HG03439 (cell line): Measurements from ENCODE around the gene SMIM23.
"Not testable (repeated sequence)": the region's sequence is repeated elsewhere in the genome, so short reads cannot be mapped to it uniquely, and the experiment has no call there.

Source experiments
- ATAC-seq: cut with Tn5 transposase; IDR thresholded peaks from one replicate; pipeline ENCODE4 v1.9.1; 2021; ENCODE audit warnings: mild to moderate bottlenecking, moderate library complexity; ENCODE audit not compliant: unreplicated experiment

The SMIM23 gene

DNA sequence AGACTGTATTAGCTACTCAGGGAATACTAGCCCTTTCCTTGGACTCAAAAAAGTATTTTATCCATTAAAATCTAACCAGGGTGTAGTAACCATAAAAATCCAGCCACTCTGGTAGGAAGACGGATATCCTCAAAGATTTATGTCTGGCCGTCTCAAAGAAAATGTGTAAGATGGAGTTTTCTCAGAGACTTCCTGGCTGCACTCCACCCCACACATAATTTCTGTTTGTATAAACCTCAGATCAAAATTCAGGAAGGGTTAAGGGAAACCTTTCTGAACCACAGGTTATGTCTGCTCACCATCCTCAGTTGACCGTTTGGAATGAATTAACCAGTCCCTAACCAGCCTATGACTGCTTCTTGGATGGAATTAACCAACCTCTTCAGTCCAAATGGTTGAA, 13.8 kb upstream of the SMIM23 start:
- no peak for ATAC-seq

DNA sequence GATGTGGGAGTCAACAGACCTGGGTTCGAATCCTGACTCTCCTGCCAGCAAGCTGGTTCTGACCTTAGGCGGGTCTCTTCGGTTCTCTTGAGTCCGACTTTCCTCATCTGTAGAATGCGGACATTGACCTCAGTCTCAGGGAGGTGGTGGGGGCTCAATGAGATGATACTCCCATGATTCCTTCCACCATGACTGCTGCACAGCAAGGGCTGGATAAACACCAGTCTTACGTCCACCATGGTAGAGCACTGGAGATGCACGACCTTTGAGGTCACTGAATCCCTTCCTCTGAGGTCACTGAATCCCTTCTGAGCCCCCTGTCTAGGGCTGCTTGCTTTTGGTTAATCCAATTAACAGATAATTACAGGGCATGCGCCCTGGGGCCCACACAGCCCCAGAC, 12.5 kb upstream of the SMIM23 start:
- no peak for ATAC-seq

DNA sequence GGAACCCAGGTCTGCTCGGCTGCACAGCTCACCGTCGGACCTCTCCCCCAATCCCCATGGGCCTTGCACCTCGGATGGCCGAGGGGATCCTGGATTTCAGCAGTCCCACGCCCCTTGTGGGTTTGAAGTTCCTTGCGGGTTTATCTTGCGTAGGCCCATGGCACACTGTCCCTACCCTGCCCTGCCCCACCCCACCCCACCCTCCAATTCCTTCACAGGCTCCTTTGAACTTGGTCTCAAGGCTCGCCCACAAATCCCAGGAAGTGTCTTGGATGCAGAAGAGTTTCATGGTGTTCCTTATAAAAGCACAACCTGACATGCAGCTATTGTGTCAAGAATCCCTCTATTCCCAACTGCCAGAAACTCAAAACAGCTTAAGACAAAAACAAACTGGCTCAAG, 11.2 kb upstream of the SMIM23 start:
- ATAC-seq: no peak

DNA sequence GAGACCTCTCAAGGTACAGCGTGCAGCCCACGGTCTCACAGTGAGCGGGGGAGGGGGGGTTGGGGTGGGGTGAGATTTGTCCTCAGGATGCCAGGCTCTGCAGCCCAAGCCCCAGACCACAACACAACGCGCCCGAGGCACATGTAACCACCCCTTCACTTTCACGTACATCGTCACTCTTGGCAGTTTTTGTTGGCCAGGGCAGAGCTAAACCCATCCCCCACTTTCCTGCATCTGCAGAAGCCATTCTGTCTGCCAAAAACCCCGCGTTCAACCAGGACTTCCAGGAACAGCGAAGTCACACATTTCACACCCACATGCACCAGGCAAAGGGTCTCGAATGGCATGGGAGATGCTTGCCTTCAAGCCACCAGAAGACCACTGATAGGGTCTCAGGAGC, 9.4 kb upstream of the SMIM23 start:
- ATAC-seq: no peak

DNA sequence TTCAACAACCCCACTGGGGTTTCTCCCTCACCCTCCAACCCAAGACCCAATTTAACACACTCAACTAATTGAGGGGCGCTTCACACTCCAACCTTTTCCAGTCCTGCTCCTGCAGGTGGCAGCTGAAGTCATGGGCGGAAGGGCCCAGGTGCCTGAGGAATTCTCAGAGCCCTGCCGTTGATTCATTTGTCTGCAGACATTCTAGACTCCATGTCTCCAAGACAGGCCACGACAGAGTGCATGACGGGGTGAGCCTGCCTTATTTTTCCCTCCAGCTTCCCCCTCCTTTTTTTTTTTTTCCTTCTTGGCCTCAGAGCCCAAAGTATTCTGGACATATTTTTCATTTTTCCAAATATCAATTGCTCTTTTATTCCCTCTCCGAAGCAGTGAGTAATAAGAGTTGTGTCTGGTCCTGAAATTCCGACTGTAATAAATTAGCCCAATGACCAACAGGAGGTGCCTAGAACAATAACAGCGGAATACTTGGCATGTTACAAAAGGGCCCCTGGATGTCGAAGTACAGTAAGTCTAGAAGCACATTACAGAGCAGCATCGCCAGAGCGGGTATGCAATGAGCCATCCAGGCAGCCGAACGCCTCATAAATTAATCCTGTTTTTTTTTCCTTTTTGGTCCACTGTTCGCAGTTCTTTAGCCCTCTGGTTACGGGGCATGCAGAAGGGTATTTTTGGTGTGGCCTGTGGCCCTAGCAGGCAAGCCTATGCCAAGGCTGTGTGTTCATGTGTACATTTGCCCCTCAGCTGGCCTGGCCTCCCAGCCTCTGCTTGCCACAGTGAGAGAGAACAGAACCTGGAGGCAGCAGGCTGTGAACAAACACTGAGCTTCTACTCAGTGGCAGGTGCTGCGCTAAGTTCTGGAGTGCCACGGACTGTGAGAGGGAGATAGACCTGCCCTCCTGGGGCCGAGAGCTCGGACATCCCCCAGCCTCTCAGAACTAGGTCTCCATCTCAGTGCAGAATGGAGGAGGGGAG, 8.6 kb upstream of the SMIM23 start:
- no peak for ATAC-seq

DNA sequence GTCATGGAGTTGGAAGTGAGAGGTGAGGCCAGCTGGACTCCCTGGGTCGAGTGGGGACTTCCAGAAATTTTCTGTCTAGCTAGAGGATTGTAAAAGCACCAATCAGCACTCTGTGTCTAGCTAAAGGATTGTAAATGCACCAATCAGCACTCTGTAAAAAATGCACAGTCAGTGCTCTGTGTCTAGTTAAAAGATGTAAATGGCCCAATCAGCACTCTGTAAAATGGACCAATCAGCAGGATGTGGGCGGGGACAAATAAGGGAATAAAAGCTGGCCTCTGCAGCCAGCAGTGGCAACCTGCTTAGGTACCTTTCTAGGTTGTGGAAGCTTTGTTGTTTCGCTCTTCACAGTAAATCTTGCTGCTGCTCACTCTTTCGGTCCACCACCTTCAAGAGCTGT, 3.9 kb upstream of the SMIM23 start:
- not testable (repeated sequence) for ATAC-seq

DNA sequence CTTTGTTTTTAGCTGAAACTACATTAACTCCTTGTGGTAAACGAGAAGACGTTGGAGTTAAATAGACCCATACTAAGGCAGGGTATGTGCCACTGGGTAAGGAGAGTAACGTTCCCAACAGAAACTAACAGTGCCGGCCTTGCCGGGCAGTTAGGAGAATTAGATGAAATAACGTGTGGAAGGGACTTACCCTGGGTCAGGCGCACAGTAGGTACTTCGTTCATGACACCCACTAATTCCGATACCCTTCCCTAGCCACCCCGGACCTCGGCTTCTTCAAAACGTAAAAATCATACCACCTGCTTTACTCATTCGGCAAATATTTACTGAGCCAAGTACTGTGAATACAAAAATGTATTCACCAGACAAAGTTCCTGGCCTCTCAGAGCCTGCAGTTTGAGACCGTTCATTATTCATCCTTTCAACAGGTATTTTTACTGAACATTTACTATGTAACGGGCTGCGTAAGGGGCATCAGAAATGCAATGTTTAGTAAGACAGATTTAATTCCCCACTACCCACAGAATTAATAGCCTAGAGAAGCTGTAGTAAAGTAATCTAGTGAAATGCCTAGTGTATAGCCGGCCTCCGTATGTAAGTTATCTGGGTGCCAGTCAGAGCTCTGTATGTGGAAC, 3.2 kb upstream of the SMIM23 start:
- no peak for ATAC-seq

DNA sequence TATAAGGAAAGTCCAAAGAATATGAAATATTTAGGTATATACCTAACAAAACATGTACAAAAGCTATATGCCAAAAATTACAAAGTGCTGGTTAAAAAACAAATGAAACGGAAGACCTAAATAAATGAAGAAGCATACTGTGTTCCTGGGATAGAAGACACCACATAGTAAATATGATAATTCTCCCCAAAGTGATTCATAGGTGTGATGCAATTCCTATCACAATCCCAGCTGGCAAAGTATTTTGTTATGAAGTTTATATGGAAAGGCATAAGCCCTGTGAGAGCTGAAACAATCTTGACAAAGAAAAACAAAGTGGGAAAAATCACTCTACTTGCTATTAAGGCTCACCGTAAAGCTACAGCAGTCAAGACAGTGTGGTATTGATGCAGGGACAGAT, 2.6 kb upstream of the SMIM23 start:
- no peak for ATAC-seq

DNA sequence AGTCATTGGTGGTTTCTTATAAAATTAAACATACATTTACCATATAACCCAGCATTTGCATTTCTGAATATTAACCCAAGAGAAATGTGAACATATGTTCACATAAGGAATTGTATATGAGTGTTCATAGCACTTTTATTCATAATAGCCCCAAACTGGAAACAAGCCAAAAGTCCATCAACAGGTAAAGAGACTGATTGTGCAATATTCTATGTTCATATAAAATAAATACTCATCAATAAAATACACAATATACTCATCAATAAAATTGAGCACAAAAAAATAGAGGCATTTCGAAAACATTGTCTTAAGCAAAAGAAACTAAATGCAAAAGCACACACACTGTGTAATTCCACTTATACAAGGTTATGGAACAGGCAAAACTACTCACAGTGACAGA, 3.7 kb downstream of the SMIM23 start:
- no peak for ATAC-seq

DNA sequence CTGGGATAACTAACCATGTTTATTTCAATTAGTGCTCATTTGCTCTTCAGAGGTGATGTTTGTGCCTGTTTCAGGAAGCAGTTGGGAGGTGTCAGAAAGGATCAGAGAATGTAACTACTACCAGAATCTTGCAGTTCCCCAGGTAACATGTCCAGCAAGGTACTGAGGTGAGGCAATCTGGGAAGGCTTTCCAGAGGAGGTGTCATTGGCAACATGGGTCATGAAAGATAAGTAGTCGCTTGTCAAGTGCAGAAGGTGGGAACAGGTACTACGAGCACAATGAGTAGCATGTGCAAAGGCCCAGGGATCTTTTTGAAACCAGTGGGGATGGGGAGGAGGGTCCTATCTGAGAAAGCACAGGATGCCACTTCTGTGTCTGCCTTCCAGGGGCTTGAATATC, 4.8 kb downstream of the SMIM23 start:
- ATAC-seq: no peak

DNA sequence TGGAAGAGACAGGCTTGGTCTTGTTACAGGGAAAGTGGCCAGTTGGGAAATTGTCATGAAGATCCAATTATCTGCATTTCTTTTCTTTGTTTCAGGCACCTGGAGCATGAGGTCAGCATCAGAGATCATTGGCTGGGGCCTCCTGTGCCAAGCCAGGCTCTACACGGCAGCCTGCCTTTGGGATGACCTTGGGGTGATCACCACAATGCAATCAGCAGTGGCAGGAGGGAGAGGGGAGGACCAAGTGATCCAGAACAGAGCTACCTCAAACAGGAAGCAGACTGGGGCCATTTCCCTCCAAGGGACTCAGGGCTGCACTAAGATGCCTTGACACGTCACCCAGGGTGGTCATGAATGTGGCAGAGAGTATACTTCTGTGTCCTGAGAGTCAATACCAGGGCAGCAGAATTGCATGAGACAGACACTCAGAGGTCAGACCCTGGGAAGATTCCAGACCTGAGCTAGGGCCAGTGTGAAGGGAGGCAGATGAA, 8.9 kb downstream of the SMIM23 start:
- no peak for ATAC-seq

DNA sequence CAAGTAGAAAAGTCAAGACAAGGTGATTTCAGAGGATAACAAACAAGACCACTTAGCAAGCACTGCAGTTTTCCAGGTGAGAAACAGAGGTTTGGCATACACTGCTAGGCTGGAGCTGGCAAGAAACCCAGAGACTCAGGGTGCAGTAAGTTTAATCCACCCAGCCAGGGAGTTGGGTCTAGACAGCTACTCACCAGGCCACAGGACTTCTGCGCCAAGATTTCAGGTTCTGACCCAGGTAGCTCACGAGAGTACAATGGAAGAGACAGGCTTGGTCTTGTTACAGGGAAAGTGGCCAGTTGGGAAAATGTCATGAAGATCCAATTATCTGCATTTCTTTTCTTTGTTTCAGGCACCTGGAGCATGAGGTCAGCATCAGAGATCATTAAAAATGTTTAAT, 9.8 kb downstream of the SMIM23 start:
- no peak for ATAC-seq

DNA sequence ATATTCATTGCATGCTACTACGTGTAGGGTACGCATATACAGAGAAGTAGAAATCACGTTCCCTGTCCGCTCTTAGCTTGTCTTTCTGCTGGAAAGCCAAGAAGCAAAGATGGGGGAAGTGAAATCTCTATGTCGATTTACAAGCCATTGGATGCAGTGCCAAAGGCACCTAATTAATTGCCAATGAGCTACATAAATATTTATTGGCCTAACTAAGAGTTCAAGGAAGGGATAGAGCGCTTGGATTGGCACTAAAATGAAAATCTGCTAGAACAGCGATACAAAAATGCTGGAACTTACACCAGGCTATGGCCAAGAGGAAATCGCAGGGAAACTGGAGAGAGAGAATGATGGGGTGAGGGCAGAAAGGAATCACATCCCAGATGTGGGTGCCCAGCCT, 10.8 kb downstream of the SMIM23 start:
- ATAC-seq: no peak

DNA sequence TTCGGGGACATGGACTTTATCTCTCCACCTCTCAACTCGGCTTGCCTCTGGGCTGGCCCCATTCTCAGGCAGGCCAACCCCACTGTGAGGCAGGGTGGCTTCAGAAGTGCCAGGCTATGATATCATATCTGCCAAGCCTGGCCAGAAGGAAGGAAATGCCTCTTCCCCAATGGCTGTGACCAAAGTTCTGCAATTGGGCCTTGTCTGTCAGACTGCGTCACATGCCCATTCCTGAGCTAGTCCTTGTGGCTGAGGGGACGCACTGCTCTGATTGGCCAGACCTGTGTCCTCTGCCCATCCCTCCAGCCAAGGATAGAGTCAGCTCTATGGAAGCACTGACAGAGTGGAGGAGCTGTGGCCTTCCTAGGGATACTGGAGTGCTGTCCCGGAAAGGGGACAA, 11.9 kb downstream of the SMIM23 start:
- no peak for ATAC-seq

DNA sequence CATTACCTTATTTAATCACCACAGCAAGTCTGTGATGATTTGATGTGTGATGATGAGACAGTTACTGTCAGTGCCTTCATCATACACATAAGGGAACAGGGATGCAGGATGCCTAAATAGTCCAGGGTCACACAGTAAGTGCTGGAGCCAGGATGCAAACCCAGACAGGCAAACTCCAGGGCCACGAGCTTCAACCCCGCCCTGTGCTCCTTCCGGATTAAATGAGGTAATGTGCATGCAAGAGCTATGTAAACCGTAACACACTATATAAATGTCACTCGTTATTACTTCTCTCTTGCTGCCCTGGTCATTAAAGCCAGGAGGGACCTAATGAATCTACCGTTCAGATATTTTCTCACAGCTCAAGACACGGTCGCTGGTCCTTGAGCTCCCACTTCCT, 12.8 kb downstream of the SMIM23 start:
- ATAC-seq: no peak

DNA sequence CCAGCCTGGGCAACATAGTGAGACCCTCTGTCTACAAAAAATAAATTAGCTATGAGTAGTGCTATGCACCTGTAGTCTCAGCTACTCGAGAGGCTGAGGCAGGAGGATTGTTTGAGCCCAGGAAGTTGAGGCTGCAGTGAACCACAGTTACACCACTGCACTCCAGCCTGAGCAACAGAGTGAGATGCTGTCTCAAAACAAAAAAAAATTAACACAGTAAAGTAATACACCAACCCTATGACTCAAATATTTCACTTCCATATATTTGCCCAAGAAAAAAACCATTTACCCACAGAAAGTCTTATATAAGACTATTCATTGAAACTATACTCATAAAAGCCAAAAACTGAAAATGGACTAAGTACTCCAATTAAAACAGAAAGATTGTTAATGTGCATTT, 16.2 kb downstream of the SMIM23 start:
- ATAC-seq: no peak

DNA sequence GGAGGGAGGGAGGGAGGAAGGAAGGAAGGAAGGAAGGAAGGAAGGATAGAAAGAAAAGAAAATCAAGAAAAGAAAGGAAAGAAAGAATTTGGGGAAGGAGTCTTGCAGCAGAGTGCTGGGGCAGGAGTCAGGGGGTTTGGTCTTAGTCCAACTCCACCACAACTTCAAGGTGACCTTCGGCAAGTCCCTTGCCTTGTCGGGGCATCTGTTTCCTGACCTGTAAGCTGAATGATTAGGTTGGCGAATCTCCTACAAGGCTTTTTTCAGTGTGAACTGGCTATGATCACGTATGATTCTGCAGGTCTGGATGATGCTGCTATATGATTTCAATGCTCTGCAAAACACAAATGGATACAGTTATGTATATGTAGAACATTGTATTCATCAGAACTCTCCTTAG, 20.1 kb downstream of the SMIM23 start:
- no peak for ATAC-seq

DNA sequence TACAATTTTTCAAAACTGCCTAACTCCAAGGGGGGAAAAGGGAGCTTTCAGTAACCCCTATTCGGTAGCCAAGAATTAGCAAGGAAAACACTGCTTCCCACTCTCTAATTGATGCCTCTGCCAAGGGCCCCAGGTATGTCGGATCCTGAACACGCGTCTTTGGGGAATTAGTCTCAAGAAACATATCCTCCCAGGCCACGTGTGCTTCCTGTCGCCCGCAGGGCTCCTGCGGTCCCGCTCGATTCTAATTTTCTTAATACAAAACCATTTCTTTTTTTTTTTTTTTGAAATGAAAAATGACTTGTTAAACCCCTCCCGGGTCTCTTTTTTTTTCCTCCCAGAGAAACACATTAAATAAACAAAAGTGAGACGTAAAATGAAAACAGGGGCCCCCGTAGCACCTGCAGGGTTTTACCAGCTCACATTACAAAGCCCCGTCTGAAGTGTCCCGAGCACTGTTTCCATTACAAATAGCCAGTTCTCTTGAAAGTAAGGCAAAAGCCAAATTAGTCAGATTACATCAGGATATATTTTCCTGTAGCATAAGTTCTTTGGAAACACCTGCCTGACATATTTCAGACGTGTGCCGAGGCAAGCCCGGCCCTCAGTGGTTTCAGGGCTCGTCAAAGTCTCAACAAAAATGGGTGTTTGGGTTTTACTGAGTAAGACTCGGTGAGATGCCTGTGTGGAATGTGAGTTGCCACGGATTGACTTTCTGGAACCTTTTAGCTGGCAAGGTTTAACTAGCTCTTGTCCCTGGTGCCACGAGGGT, 21.5 kb downstream of the SMIM23 start:
- ATAC-seq: no peak

DNA sequence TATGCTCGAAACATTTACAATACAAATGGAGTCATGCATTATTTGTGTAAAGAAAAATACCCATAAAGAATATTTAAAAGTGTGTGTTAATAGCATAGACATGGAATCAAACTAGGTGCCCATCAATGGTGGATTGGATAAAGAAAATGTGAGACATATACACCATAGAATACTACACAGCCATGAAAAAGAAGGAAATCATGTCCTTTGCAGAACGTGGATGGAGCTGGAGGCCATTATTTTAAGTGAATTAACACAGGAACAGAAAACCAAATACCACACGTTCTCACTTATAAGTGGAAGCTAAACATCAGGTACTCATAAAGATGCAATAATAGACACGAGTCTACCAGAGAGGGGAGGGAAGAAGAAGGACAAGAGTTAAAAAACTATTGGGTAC, 22.8 kb downstream of the SMIM23 start:
- no peak for ATAC-seq

DNA sequence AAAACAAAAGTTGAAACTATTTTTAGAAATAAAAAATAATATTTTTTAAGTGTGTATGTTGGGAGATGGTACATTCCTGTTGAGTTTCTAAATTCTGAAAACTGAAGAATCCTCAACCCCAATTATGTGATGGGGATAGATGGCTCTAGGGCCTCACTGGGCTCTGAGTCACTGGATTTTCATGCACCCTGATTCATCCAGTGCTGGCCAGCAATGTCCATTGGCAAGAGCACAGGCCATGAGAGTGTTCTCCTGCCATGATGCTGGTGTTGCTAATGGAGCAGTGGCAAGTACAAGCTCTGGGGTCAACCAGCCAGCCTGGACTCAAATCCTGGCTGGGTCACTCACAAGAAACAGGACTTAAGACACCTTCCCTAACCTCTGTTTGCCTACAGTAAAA, 23.3 kb downstream of the SMIM23 start:
- ATAC-seq: no peak

DNA sequence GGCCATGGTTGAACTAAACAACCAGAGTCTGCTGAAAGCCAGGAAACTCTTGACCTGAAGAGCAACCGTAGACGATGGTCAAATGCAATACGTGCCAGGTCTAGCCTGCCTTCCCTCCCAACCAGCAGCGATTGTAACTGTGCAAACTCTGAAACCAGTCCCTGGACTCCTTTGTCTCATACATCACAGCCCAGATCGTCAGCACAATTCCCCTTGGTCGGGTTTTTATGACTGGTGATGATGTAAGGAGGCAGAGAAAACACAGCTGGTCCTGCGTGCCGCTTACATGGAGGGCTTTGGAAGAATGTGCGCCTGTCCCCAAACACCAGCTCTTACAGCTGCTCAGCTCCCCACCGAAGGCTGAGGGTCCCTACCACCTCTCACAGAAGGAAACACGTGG, 24.6 kb downstream of the SMIM23 start:
- no peak for ATAC-seq

DNA sequence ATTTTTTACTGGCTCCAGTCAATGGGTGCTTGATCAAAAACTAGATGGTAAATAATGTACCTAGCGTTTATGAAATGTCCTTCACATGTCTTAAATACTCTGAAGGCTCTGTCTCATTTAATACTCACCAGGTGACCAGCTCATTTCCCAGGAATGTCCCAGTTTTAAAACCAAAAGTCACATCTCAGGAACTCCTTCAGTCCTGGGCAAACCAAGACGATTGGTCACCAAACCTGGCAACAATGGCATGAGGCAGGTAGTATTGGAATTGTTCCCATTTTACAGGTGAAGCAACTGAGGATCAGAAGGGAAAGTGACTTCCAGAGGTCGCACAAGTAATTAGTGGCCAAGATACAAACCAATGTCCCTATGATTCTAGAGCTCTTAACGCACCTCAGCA, 27.7 kb downstream of the SMIM23 start:
- no peak for ATAC-seq
